Measurements from ENCODE around the gene LPCAT1. TPM values are rescaled to one million over a fixed set of nuclear protein-coding genes. Genes with fewer than 3 reads are reported as not detected.

LPCAT1 gene
- total and polyA plus RNA-seq, 2 experiments from 2014 or later: 44.1 to 56.0 TPM

DNA sequence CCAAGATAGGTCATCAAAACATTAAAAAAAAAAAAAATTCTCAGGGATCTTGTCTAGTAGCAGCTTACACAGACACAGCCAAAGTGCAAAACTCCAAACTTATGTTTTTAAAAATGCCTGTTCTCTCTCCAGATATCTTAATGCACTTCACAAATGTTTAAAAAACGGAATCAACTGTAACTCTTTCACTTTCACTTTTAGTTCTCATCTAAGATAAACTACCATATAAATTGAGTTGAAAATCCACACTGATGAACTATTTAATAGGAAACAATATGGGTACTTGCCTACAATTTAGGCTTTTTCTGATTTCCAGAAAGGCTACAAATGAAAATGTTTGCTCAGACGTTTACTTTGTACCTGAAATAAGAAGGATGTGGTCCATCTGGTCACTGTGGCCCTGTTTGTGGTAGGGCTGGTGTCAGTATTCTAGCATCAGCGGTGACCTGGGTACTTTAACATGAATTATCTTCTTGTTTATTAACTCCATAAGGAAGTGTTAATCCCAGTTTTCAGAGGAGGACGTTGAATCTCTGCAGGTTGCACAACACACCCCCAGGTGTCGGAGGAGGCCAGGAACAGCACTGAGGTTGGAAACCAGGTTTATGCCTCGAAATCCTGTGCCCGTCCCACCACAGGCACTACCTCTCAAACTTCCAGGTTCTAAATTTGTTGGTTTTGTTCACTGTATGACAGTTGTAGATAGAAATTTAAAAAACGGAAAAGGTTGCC is 13.3 kb upstream of the LPCAT1 start:
- Histone ChIP-seq H3K4me2 (peak overlapping the region; percentile 25), H3K4me3 (no peak overlapping the region), H3K36me3 (replicated peaks; ENCODE audit: insufficient read depth, low read depth) (no peaks in the 10 kb centered on the region), H3K9me3 (ENCODE audit: low read depth) (no peaks in the 10 kb centered on the region), H3K27ac (no peak overlapping the region), H3K9me2 (replicated peaks; ENCODE audit: insufficient read depth) (no peaks in the 10 kb centered on the region), H3K27me3 (no peaks in the 10 kb centered on the region), H4K20me1 (ENCODE audit: insufficient read depth, poor library complexity, severe bottlenecking) (no peaks in the 10 kb centered on the region), H2AFZ (no peak overlapping the region), H3K79me2 (no peaks in the 10 kb centered on the region), H3K4me1 (ENCODE audit: insufficient read depth) (peaks cover 2% of the 10 kb centered on the region)
- DNase-seq (ENCODE audit: low spot score): no peak
- TF ChIP-seq, protein P1, sequence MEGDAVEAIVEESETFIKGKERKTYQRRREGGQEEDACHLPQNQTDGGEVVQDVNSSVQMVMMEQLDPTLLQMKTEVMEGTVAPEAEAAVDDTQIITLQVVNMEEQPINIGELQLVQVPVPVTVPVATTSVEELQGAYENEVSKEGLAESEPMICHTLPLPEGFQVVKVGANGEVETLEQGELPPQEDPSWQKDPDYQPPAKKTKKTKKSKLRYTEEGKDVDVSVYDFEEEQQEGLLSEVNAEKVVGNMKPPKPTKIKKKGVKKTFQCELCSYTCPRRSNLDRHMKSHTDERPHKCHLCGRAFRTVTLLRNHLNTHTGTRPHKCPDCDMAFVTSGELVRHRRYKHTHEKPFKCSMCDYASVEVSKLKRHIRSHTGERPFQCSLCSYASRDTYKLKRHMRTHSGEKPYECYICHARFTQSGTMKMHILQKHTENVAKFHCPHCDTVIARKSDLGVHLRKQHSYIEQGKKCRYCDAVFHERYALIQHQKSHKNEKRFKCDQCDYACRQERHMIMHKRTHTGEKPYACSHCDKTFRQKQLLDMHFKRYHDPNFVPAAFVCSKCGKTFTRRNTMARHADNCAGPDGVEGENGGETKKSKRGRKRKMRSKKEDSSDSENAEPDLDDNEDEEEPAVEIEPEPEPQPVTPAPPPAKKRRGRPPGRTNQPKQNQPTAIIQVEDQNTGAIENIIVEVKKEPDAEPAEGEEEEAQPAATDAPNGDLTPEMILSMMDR (IDR thresholded peaks at IDR 0.05; ENCODE audit: poor library complexity): no peak
- TF ChIP-seq EZH2 (IDR thresholded peaks at IDR 0.05; ENCODE audit: borderline replicate concordance) (no peak), EZH2phosphoT487 (IDR thresholded peaks at IDR 0.05; ENCODE audit: low read depth, severe bottlenecking, unreplicated experiment) (no peak)
- 81% methylated on average over 8 of the region's 8 CpGs for WGBS (ENCODE audit: low lambda C conversion rate, missing lambda C conversion rate)

DNA sequence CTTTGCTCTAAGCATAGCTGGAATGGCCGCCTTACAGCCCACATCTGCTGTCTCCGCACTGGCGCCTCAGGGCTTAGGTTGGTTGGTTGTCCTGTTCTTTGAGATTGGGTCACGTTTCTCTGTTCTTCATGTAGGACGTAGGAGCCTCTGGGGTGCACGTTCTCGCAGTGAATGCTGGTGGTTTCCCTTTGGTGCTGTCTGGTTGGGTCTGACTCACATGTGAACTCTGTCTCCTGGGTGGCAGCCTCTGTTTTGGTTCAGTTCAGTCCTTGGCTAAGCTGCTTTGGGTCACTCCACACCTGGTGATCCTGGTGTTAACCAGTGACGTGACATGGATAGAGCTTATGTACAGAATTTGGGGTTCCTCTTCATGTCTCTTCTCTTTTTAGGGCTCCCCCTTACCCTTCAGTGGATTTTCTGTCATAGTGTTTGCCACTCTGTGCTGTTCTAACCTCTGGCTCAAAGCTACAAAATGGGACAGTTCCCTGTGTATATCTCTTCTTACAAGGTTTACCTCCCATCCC is 12.6 kb upstream of the LPCAT1 start:
- no peak for DNase-seq (ENCODE audit: low spot score)

DNA sequence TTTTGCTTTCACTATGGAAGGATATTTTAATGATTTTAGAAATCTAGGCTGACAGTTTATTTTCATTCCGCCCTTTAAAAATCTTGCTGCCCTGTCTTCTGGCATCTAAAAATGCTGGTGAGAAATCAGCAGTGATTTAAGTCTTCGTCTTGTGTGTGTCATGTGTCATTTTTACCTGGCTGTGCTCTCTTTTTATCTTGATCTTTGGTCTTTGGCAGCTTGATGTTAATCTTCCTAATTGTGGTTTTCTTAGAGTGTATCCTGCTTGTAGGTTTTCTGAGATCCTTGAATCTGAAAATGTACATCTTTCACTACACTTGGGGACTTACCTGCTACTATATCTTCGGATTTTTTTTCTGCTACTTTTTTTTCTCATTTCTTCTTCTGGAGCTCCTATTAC is 11.9 kb upstream of the LPCAT1 start:
- Histone ChIP-seq H2AFZ (no peak overlapping the region), H3K27me3 (no peaks in the 10 kb centered on the region), H3K4me3 (no peak overlapping the region), H3K9me3 (ENCODE audit: low read depth) (no peaks in the 10 kb centered on the region), H3K36me3 (replicated peaks; ENCODE audit: insufficient read depth, low read depth) (no peaks in the 10 kb centered on the region), H3K27ac (no peak overlapping the region), H3K79me2 (no peaks in the 10 kb centered on the region), H3K9me2 (replicated peaks; ENCODE audit: insufficient read depth) (no peaks in the 10 kb centered on the region), H4K20me1 (ENCODE audit: insufficient read depth, poor library complexity, severe bottlenecking) (no peaks in the 10 kb centered on the region), H3K4me1 (ENCODE audit: insufficient read depth) (peaks cover 2% of the 10 kb centered on the region), H3K4me2 (no peak overlapping the region)
- no peak for TF ChIP-seq EZH2 (IDR thresholded peaks at IDR 0.05; ENCODE audit: borderline replicate concordance)
- no peak for TF ChIP-seq EZH2phosphoT487 (IDR thresholded peaks at IDR 0.05; ENCODE audit: low read depth, severe bottlenecking, unreplicated experiment)
- TF ChIP-seq, protein P1 (IDR thresholded peaks at IDR 0.05; ENCODE audit: poor library complexity): no peak
- WGBS (ENCODE audit: low lambda C conversion rate, missing lambda C conversion rate): 88% methylated on average over 3 of the region's 3 CpGs
- no peak for DNase-seq (ENCODE audit: low spot score)

More for the DNA sequence above, 12.6 kb upstream of the LPCAT1 start:
- TF ChIP-seq EZH2 (IDR thresholded peaks at IDR 0.05; ENCODE audit: borderline replicate concordance) (no peak), EZH2phosphoT487 (IDR thresholded peaks at IDR 0.05; ENCODE audit: low read depth, severe bottlenecking, unreplicated experiment) (no peak)
- TF ChIP-seq, protein P1 (IDR thresholded peaks at IDR 0.05; ENCODE audit: poor library complexity): no peak
- H3K4me2 ChIP-seq: peak overlapping the region; percentile 25
- H3K79me2 ChIP-seq: no peaks in the 10 kb centered on the region
- H3K27ac ChIP-seq: no peak overlapping the region
- no peaks in the 10 kb centered on the region for H3K36me3 ChIP-seq (replicated peaks; ENCODE audit: insufficient read depth, low read depth)
- no peak overlapping the region for H3K4me3 ChIP-seq
- H3K9me2 ChIP-seq (replicated peaks; ENCODE audit: insufficient read depth): no peaks in the 10 kb centered on the region
- no peaks in the 10 kb centered on the region for H4K20me1 ChIP-seq (ENCODE audit: insufficient read depth, poor library complexity, severe bottlenecking)
- H3K9me3 ChIP-seq (ENCODE audit: low read depth): no peaks in the 10 kb centered on the region
- H3K4me1 ChIP-seq (ENCODE audit: insufficient read depth): peaks cover 2% of the 10 kb centered on the region
- 74% methylated on average over 8 of the region's 8 CpGs for WGBS (ENCODE audit: low lambda C conversion rate, missing lambda C conversion rate)
- H3K27me3 ChIP-seq: no peaks in the 10 kb centered on the region
- no peak overlapping the region for H2AFZ ChIP-seq
